ENCODE data around the gene HAUS1. TPM values are rescaled to one million over a fixed set of nuclear protein-coding genes. Genes with fewer than 3 reads are reported as not detected.

HAUS1 gene
- total and polyA plus RNA-seq, 2 of the 8 experiments (the other 6 are each of a cell fraction or from before 2014, with no cell fraction given), result 104 TPM

- no peak overlapping the region for H3K56ac ChIP-seq (replicated peaks; ENCODE audit: insufficient read length, low read depth, low read length)
- H3K9me3 ChIP-seq (ENCODE audit: insufficient read depth in 2 of 2, low read depth in 1 of 2, low read length in 1 of 2), result no peaks in the 10 kb centered on the region
- WGBS, 2 experiments (ENCODE audit: extremely low coverage in 1 of 2, insufficient coverage in 1 of 2, insufficient read length in 1 of 2, insufficient replicate concordance in 2 of 2, low coverage in 1 of 2, low lambda C conversion rate in 2 of 2, missing lambda C conversion rate in 1 of 2), result 96% methylated on average over 5 of the region's 5 CpGs; no CpG with 5 or more reads in 1 of the 2 experiments
- H4K91ac ChIP-seq (replicated peaks; ENCODE audit: insufficient read length, low read length), result no peak overlapping the region
- no peak overlapping the region for H4K5ac ChIP-seq (ENCODE audit: insufficient read length, low read depth, low read length)
- POLR2A ChIA-PET (ENCODE audit: partially characterized antibody), result interaction anchor here (0.7 to 1.3 kb wide), 2 partner anchors 10 to 204 kb away, joined by 3 read pairs; no protein-coding TSS in a partner anchor
- FAIRE-seq (no peak), DNase-seq (ENCODE audit: low read depth in 1 of 2, low spot score in 2 of 2) (no peak)
- no peak overlapping the region for H3K4ac ChIP-seq (replicated peaks; ENCODE audit: insufficient read length, low read depth, low read length)
- H3K23ac ChIP-seq (ENCODE audit: insufficient read length), result no peak overlapping the region
- H2BK20ac ChIP-seq (ENCODE audit: low read length), result no peak overlapping the region
- H3K27ac ChIP-seq (ENCODE audit: low read depth, low read length), result no peak overlapping the region
- H3K4me3 ChIP-seq (ENCODE audit: extremely low read depth in 1 of 4, insufficient read depth in 2 of 4, low read depth in 3 of 4, low read length in 4 of 4), result no peak overlapping the region
- H3K36me3 ChIP-seq (ENCODE audit: control insufficient read depth in 2 of 4, insufficient read depth in 4 of 4, low read length in 3 of 4), result peaks cover 5 to 47% (median 15%) of the 10 kb centered on the region in 4 experiments; a peak in 6 of 8 replicates
- H2BK5ac ChIP-seq (ENCODE audit: low read depth, low read length), result no peak overlapping the region
- no peaks in the 10 kb centered on the region for H3K23me2 ChIP-seq (ENCODE audit: low read depth, low read length)
- H3K27me3 ChIP-seq (replicated peaks in 1 of 4; ENCODE audit: control insufficient read depth in 3 of 4, extremely low read depth in 1 of 4, insufficient read depth in 3 of 4, low read length in 3 of 4), result no peaks in the 10 kb centered on the region
- no peak overlapping the region for H3K9ac ChIP-seq (replicated peaks in 1 of 4; ENCODE audit: extremely low read depth in 1 of 4, low read depth in 3 of 4, low read length in 3 of 4)
- H3K14ac ChIP-seq (ENCODE audit: insufficient read length), result no peak overlapping the region
- no peak overlapping the region for H2BK12ac ChIP-seq (ENCODE audit: low read depth, low read length)
- no peak overlapping the region for H3K4me2 ChIP-seq (ENCODE audit: insufficient read depth in 1 of 2, low read depth in 2 of 2, low read length in 2 of 2)
- no peaks in the 10 kb centered on the region for H3K4me1 ChIP-seq (replicated peaks in 1 of 4; ENCODE audit: control insufficient read depth in 3 of 4, insufficient read depth in 4 of 4, low read length in 3 of 4)
- peaks cover 0 to 16% of the 10 kb centered on the region in 2 experiments; a peak in 2 of 4 replicates for H3K79me2 ChIP-seq (ENCODE audit: control insufficient read depth in 1 of 2, insufficient read depth in 2 of 2, low read length in 2 of 2)
- H2BK120ac ChIP-seq (replicated peaks; ENCODE audit: low read depth, low read length), result no peak overlapping the region
- CTCF ChIA-PET (ENCODE audit: partially characterized antibody), result no interaction called here
- H2AK5ac ChIP-seq (ENCODE audit: low read depth, low read length), result no peak overlapping the region
- H4K8ac ChIP-seq (ENCODE audit: extremely low read depth, insufficient read depth, low read length), result no peak overlapping the region
- H2AFZ ChIP-seq (ENCODE audit: low read length), result no peak overlapping the region
- H3K79me1 ChIP-seq (ENCODE audit: low read depth, low read length), result no peaks in the 10 kb centered on the region; the same call in 1 of the 2 replicates
- H3K18ac ChIP-seq (ENCODE audit: extremely low read depth, low read length), result no peak overlapping the region
- TF ChIP-seq CHD1 (IDR thresholded peaks at IDR 0.05; ENCODE audit: low read depth, low read length) (no peak), SP2 (IDR thresholded peaks at IDR 0.05; ENCODE audit: low read length) (no peak), BACH1 (IDR thresholded peaks at IDR 0.05; ENCODE audit: low read length) (no peak), SAP30 (IDR thresholded peaks at IDR 0.05; ENCODE audit: insufficient read depth, insufficient replicate concordance, low read length) (no peak), GABPA (IDR thresholded peaks at IDR 0.05; ENCODE audit: borderline replicate concordance, insufficient read depth, low read length) (no peak), USF2 (IDR thresholded peaks at IDR 0.05; ENCODE audit: low read length) (no peak), ATF3 (IDR thresholded peaks at IDR 0.05; ENCODE audit: insufficient read depth, low read depth, low read length) (no peak)
- peaks cover 0 to 1% of the 10 kb centered on the region in 2 experiments for H4K20me1 ChIP-seq (replicated peaks in 1 of 2; ENCODE audit: control insufficient read depth in 1 of 2, insufficient read depth in 2 of 2, low read length in 2 of 2)
- no peak overlapping the region for H2BK15ac ChIP-seq (ENCODE audit: low read length)
Measured at GRCh38 chr18:46109386-46109785, 5.2 kb downstream of the HAUS1 start.
